HCT116 (cell line): ENCODE measurements around the gene PPRC1. TPM values are rescaled to one million over a fixed set of nuclear protein-coding genes. Genes with fewer than 3 reads are reported as not detected.

Experiments
- ATAC-seq: fragments of 200-7000 bp; cut with Tn5 transposase; 2 replicates; pipeline ENCODE4 v1.9.1; 2020; ENCODE audit warnings: mild to moderate bottlenecking, moderate library complexity
- BruUV-seq: library from RNA; stranded (reverse); fragments of 400-500 nt; replicated peaks from 2 replicates; lab custom pipeline; 2021; lab: Mats Ljungman, UMichigan
- CTCF ChIA-PET: fragments of 300-600 bp; sonication (Branson Sonifier 250); formaldehyde crosslinking; loops from one replicate; lab custom pipeline; 2021; ENCODE audit warnings: antibody characterized with exemption; lab: Charles Lee
- POLR2A ChIA-PET: fragments of 300-600, 350-600 bp; sonication (Branson Sonifier 250); formaldehyde crosslinking; loops from one replicate; lab custom pipeline; 2021; ENCODE audit warnings: antibody characterized with exemption; lab: Charles Lee
- RAD21 ChIA-PET, 2 experiments: fragments of 300-600 bp; sonication (Branson Sonifier 250); formaldehyde crosslinking; loops; one replicate each; lab custom pipeline; 2023; ENCODE audit warnings: low total read pairs in 2 of 2; ENCODE audit not compliant: uncharacterized antibody in 2 of 2, unreplicated experiment in 2 of 2, low non-redundant PET in 1 of 2; lab: Charles Lee
- DNase-seq: peaks from one replicate; pipeline ENCODE4 v3.0.0-alpha.2; 2010; ENCODE audit warnings: low read depth, low spot score
- H2AFZ ChIP-seq: fragments of 200-600 bp; shearing (Covaris generic), sonication (generic); 2 replicates; pipeline ENCODE4 v1.6.1; 2017; ENCODE audit warnings: low read depth, mixed run types, mixed read lengths, antibody characterized with exemption, low read length; ENCODE audit not compliant: poor library complexity, severe bottlenecking
- H3K27ac ChIP-seq: 2 replicates; pipeline ENCODE4 v1.5.1; 2012; ENCODE audit warnings: low read depth, low read length
- H3K27me3 ChIP-seq: fragments of 200-600 bp; sonication (generic); 2 replicates; pipeline ENCODE4 v1.6.1; 2016; ENCODE audit warnings: mixed run types, low read length, mixed read lengths; ENCODE audit not compliant: insufficient read depth
- H3K36me3 ChIP-seq, 2 experiments: fragments of 200-500 bp in 1 of 2; fragments of 200-600 bp in 1 of 2; sonication (Bioruptor generic) in 1 of 2; sonication (generic) in 1 of 2; 2 replicates each; pipeline versions ENCODE4 v1.5.1 to v1.6.1; 2014 to 2016; ENCODE audit warnings: low read length in 2 of 2, inconsistent platforms in 1 of 2, mixed read lengths in 1 of 2, mixed run types in 1 of 2; ENCODE audit not compliant: insufficient read depth in 2 of 2, control insufficient read depth in 1 of 2
- H3K4me1 ChIP-seq, 2 experiments: fragments of 200-600 bp in 1 of 2; sonication (generic) in 1 of 2; 2 replicates each; pipeline versions ENCODE4 v1.5.1 to v1.6.1; 2012 to 2017; ENCODE audit warnings: low read length in 2 of 2, inconsistent platforms in 1 of 2, mild to moderate bottlenecking in 1 of 2, mixed read lengths in 1 of 2, mixed run types in 1 of 2, moderate library complexity in 1 of 2; ENCODE audit not compliant: insufficient read depth in 2 of 2, control insufficient read depth in 1 of 2
- H3K4me2 ChIP-seq: fragments of 200-600 bp; sonication (generic); 2 replicates; pipeline ENCODE4 v1.6.1; 2017; ENCODE audit warnings: mixed run types, low read length, mixed read lengths
- H3K4me3 ChIP-seq, 2 experiments: fragments of 200-600 bp in 1 of 2; sonication (generic) in 1 of 2; replicated peaks in 1 of 2; 2 replicates each; pipeline ENCODE4 v1.5.1; 2011 to 2016; ENCODE audit warnings: low read length in 2 of 2, control low read depth in 1 of 2, low read depth in 1 of 2, mild to moderate bottlenecking in 1 of 2, mixed read lengths in 1 of 2, mixed run types in 1 of 2
- H3K79me2 ChIP-seq: fragments of 200-600 bp; sonication (generic); 2 replicates; pipeline ENCODE4 v1.6.1; 2017; ENCODE audit warnings: mild to moderate bottlenecking, mixed run types, low read length, moderate library complexity, mixed read lengths; ENCODE audit not compliant: insufficient read depth
- H3K9ac ChIP-seq: fragments of 200-600 bp; sonication (generic); 2 replicates; pipeline ENCODE4 v1.6.1; 2016; ENCODE audit warnings: low read length, mixed read lengths
- H3K9me2 ChIP-seq: fragments of 200-600 bp; sonication (generic), shearing (Covaris generic); 2 replicates; pipeline ENCODE4 v1.6.1; 2017; ENCODE audit warnings: mixed run types, mild to moderate bottlenecking, moderate library complexity; ENCODE audit not compliant: insufficient read depth
- H3K9me3 ChIP-seq, 2 experiments: fragments of 200-500 bp in 1 of 2; fragments of 200-600 bp in 1 of 2; sonication (Bioruptor generic) in 1 of 2; sonication (generic) in 1 of 2; 2 replicates each; pipeline ENCODE4 v1.6.1; 2014 to 2017; ENCODE audit warnings: low read length in 2 of 2, mixed read lengths in 2 of 2, inconsistent platforms in 1 of 2, low read depth in 1 of 2, mild to moderate bottlenecking in 1 of 2, mixed run types in 1 of 2, moderate library complexity in 1 of 2; ENCODE audit not compliant: control insufficient read depth in 1 of 2, insufficient read depth in 1 of 2
- H4K20me1 ChIP-seq: fragments of 200-600 bp; sonication (generic), shearing (Covaris generic); 2 replicates; pipeline ENCODE4 v1.6.1; 2017; ENCODE audit warnings: mixed run types, mild to moderate bottlenecking, moderate library complexity; ENCODE audit not compliant: insufficient read depth
- ATF3 ChIP-seq: IDR thresholded peaks from 2 replicates; pipeline ENCODE4 v1.6.1; 2012
- CBX3 ChIP-seq: IDR thresholded peaks from 2 replicates; pipeline ENCODE4 v1.6.1; 2012; ENCODE audit warnings: low read depth
- ELF1 ChIP-seq: IDR thresholded peaks from 2 replicates; pipeline ENCODE4 v1.6.1; 2012; ENCODE audit warnings: low read depth, borderline replicate concordance
- EZH2 ChIP-seq: fragments of 200-600 bp; sonication (generic); IDR thresholded peaks from 2 replicates; pipeline ENCODE4 v1.6.1; 2017; ENCODE audit warnings: antibody characterized with exemption, mixed run types
- EZH2phosphoT487 ChIP-seq: fragments of 200-600 bp; IDR thresholded peaks from 2 replicates; pipeline ENCODE4 v1.6.1; 2018; ENCODE audit warnings: antibody characterized with exemption, borderline replicate concordance
- FOSL1 ChIP-seq: IDR thresholded peaks from 2 replicates; pipeline ENCODE4 v1.6.1; 2012; ENCODE audit warnings: low read depth
- RAD21 ChIP-seq: IDR thresholded peaks from 2 replicates; pipeline ENCODE4 v1.6.1; 2012; ENCODE audit warnings: low read depth, mild to moderate bottlenecking
- REST ChIP-seq: IDR thresholded peaks from 2 replicates; pipeline ENCODE4 v1.6.1; 2012; ENCODE audit warnings: low read depth
- SP1 ChIP-seq: IDR thresholded peaks from 2 replicates; pipeline ENCODE4 v1.6.1; 2012; ENCODE audit warnings: low read depth
- SRF ChIP-seq: IDR thresholded peaks from 2 replicates; pipeline ENCODE4 v1.6.1; 2012; ENCODE audit warnings: low read depth
- TCF7L2 ChIP-seq: IDR thresholded peaks from 2 replicates; pipeline ENCODE4 v1.7.0; 2011; ENCODE audit warnings: borderline replicate concordance, inconsistent platforms; ENCODE audit not compliant: insufficient read depth, insufficient read length; ENCODE audit errors: extremely low read depth
- ZBTB33 ChIP-seq: IDR thresholded peaks from 2 replicates; pipeline ENCODE4 v1.6.1; 2011; ENCODE audit warnings: mild to moderate bottlenecking, low read length, moderate library complexity; ENCODE audit not compliant: insufficient replicate concordance; ENCODE audit errors: extremely low read depth
- ZFX ChIP-seq: fragments of 450-650 bp; IDR thresholded peaks from 2 replicates; pipeline ENCODE4 v1.6.1; 2017
- ZNF274 ChIP-seq: fragments of 200-500 bp; sonication (Bioruptor generic); IDR thresholded peaks from 2 replicates; pipeline ENCODE4 v1.6.1; 2014; ENCODE audit warnings: mild to moderate bottlenecking, low read depth, low read length, inconsistent platforms
- intact Hi-C: fragments of 100-400 bp; cut with micrococcal nuclease; formaldehyde crosslinking; loops from 2 replicates; pipeline ENCODE4 v1.10.0; 2022
- total RNA-seq: library from RNA; stranded (reverse); gene quantifications from one replicate; pipeline ENCODE4 v1.2.1, GENCODE V29; 2021; ENCODE audit not compliant: unreplicated experiment

PPRC1 gene
- total RNA-seq, 1 experiment from 2014 or later, result 93.0 TPM

- no peaks in the 10 kb centered on the region for H3K27me3 ChIP-seq
- DNase-seq, result no peak
- H3K36me3 ChIP-seq, result peaks cover 82 to 97% of the 10 kb centered on the region in 2 experiments
- no peak overlapping the region for H3K27ac ChIP-seq
- ChIA-PET POLR2A (interaction anchor here (1.6 kb wide), 1 partner anchor 10 kb away, joined by 11 read pairs; no protein-coding TSS in a partner anchor), CTCF (interaction anchor here (4.9 kb wide), 1 partner anchor 10 kb away, joined by 33 read pairs; no protein-coding TSS in a partner anchor), RAD21 (interaction anchor here in 1 of 2 experiments (0.7 kb wide), 1 partner anchor 12 kb away, joined by 6 read pairs; no protein-coding TSS in a partner anchor)
- H4K20me1 ChIP-seq, result peaks cover 47% of the 10 kb centered on the region; the same call in 1 of the 2 replicates
- H3K79me2 ChIP-seq, result peaks cover 81% of the 10 kb centered on the region
- H3K4me1 ChIP-seq, result peaks cover 0 to 5% of the 10 kb centered on the region in 2 experiments; a peak in 2 of 4 replicates
- no TSS peak for BruUV-seq
- no peak overlapping the region for H2AFZ ChIP-seq
- TF ChIP-seq EZH2 (no peak), ZNF274 (no peak), ZFX (no peak), EZH2phosphoT487 (no peak), ELF1 (no peak), FOSL1 (no peak), RAD21 (no peak), ATF3 (no peak), SP1 (no peak), REST (no peak), TCF7L2 (no peak), ZBTB33 (no peak), CBX3 (no peak), SRF (no peak)
- TF ChIP-seq, all 23 proteins: peak for 0
- intact Hi-C loops, result no loop called here
- Histone ChIP-seq H3K9me2 (no peaks in the 10 kb centered on the region), H3K4me3 (no peak overlapping the region), H3K9ac (no peak overlapping the region), H3K9me3 (no peaks in the 10 kb centered on the region), H3K4me2 (no peak overlapping the region)
- no peak for ATAC-seq
Observed at GRCh38 chr10:102159051-102159597, 26.3 kb downstream of the PPRC1 start.
